Measurements from ENCODE around the gene RYR2. TPM values are rescaled to one million over a fixed set of nuclear protein-coding genes. Genes with fewer than 3 reads are reported as not detected.

The RYR2 gene
- polyA plus RNA-seq, 1 of the 3 experiments (the other 2 are of a cell fraction), result under 0.01 TPM

DNA sequence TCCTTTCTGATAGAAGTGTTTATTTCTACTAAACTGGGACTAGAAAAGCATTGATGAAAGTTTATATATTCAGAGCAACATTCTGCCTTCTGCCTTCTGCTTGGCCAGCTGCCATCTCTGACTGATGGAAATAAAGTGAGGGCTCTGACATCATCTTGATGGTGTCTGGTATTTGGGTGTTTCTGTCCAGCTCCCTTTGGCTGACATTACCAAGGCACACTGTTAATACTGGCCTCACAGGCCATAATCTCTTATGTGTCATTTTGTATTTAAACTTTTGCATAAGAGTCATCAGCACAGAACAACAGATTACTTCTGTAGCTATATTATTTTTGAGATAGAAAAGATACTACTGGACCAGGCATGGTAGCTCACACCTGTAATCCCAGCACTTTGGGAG, 216.9 kb downstream of the RYR2 start (continued):
- TF ChIP-seq NRF1 (IDR thresholded peaks at IDR 0.05; ENCODE audit: low read depth, low read length) (no peak), ELF1 (IDR thresholded peaks at IDR 0.05) (no peak), RCOR1 (IDR thresholded peaks at IDR 0.05; ENCODE audit: low read length) (peak; percentile 71; the same call in 1 of the 2 replicates)
- TF ChIP-seq, protein P1, sequence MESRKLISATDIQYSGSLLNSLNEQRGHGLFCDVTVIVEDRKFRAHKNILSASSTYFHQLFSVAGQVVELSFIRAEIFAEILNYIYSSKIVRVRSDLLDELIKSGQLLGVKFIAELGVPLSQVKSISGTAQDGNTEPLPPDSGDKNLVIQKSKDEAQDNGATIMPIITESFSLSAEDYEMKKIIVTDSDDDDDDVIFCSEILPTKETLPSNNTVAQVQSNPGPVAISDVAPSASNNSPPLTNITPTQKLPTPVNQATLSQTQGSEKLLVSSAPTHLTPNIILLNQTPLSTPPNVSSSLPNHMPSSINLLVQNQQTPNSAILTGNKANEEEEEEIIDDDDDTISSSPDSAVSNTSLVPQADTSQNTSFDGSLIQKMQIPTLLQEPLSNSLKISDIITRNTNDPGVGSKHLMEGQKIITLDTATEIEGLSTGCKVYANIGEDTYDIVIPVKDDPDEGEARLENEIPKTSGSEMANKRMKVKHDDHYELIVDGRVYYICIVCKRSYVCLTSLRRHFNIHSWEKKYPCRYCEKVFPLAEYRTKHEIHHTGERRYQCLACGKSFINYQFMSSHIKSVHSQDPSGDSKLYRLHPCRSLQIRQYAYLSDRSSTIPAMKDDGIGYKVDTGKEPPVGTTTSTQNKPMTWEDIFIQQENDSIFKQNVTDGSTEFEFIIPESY (IDR thresholded peaks at IDR 0.05; ENCODE audit: borderline replicate concordance, low read depth), result no peak
- TF ChIP-seq, protein P2, sequence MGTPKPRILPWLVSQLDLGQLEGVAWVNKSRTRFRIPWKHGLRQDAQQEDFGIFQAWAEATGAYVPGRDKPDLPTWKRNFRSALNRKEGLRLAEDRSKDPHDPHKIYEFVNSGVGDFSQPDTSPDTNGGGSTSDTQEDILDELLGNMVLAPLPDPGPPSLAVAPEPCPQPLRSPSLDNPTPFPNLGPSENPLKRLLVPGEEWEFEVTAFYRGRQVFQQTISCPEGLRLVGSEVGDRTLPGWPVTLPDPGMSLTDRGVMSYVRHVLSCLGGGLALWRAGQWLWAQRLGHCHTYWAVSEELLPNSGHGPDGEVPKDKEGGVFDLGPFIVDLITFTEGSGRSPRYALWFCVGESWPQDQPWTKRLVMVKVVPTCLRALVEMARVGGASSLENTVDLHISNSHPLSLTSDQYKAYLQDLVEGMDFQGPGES (IDR thresholded peaks at IDR 0.05; ENCODE audit: low read depth, low read length), result no peak

DNA sequence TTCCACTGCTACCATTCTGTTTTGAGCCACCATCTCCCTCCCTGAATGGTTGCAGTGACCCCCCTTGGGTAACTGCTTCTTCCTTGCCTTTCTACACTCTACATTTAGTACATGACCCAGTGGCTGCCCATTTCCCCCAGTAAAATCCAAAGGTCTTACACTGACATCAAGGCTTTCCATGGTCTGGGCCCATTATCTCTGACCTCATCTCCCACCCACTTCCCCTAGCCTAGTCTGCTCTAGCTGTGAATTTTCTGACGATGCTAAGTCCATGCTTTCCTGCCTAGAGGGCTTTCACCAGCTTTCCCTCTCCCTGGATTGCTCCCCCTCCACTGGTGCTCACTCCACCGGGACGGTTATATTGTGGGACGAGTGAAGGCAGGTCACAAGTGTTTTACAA, 219.2 kb downstream of the RYR2 start:
- Histone ChIP-seq H4K20me1 (ENCODE audit: insufficient read depth) (no peaks in the 10 kb centered on the region), H3K27ac (ENCODE audit: low read depth in 2 of 2, low read length in 1 of 2) (peak overlapping the region in 1 of 2 experiments; percentile 54; a peak in 1 of 4 replicates), H3K36me3 (replicated peaks in 1 of 2; ENCODE audit: control insufficient read depth in 1 of 2, insufficient read depth in 2 of 2, low read length in 1 of 2) (no peaks in the 10 kb centered on the region), H3K79me2 (ENCODE audit: insufficient read depth) (no peaks in the 10 kb centered on the region), H3K4me1 (ENCODE audit: control insufficient read depth in 1 of 2, insufficient read depth in 2 of 2, low read depth in 1 of 2, low read length in 1 of 2) (peaks cover 0 to 15% of the 10 kb centered on the region in 2 experiments; a peak in 2 of 4 replicates), H3K4me3 (ENCODE audit: low read depth in 2 of 2, low read length in 1 of 2) (no peak overlapping the region), H3F3A (replicated peaks; ENCODE audit: insufficient read depth) (no peaks in the 10 kb centered on the region), H3K9me2 (no peaks in the 10 kb centered on the region), H2AFZ (ENCODE audit: low read depth) (no peak overlapping the region), H3K27me3 (ENCODE audit: insufficient read depth) (no peaks in the 10 kb centered on the region), H3K9me3 (no peaks in the 10 kb centered on the region; the same call in 1 of the 2 replicates), H3K4me2 (no peak overlapping the region), H3K9ac (no peak overlapping the region)
- ChIA-PET POLR2A (interaction anchor here (0.8 kb wide), 1 partner anchor 12 kb away, joined by 3 read pairs; no protein-coding TSS in a partner anchor), CTCF (no interaction called here)
- WGBS (ENCODE audit: low lambda C conversion rate), result 19% methylated on average over 4 of the region's 4 CpGs
- TF ChIP-seq NFIC (IDR thresholded peaks at IDR 0.05; ENCODE audit: borderline replicate concordance) (no peak), RAD21 (IDR thresholded peaks at IDR 0.05; ENCODE audit: low read length) (0 out of 2 replicates have a peak, but pooled peaks have one; percentile 3), GATA2 (CRISPR knock-in tag; IDR thresholded peaks at IDR 0.05) (peak; percentile 60)
- TF ChIP-seq, protein P3, sequence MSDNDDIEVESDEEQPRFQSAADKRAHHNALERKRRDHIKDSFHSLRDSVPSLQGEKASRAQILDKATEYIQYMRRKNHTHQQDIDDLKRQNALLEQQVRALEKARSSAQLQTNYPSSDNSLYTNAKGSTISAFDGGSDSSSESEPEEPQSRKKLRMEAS (IDR thresholded peaks at IDR 0.05; ENCODE audit: low read depth), result no peak
- peak; percentile 33 for DNase-seq

DNA sequence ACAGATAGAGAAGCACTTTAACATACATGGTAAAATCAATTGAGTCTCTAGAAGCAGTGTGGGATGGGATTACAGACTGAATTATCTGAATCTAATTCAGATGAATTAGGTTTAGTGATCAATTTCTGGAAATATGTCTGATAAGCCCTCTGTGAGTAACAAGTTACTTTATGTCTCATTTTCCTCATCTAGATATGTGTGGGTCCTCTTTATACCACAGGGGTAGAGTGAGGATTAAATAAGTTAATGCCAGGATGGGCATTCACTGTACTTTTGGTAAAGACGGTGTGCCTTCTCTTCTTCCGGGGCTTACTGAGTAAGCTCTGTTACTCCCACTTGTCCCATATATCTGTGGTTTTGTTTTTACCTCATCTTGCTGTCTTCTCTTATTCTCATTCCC, 225.8 kb downstream of the RYR2 start:
- DNase-seq, result no peak
- Histone ChIP-seq H3K79me2 (ENCODE audit: insufficient read depth) (no peaks in the 10 kb centered on the region), H3K9me3 (peaks cover 6% of the 10 kb centered on the region; the same call in 1 of the 2 replicates), H3K4me1 (ENCODE audit: control insufficient read depth in 1 of 2, insufficient read depth in 2 of 2, low read depth in 1 of 2, low read length in 1 of 2) (no peaks in the 10 kb centered on the region; a peak in 1 of 4 replicates), H3K4me2 (no peak overlapping the region), H3K27ac (ENCODE audit: low read depth in 2 of 2, low read length in 1 of 2) (no peak overlapping the region), H3K9ac (no peak overlapping the region), H3K4me3 (ENCODE audit: low read depth in 2 of 2, low read length in 1 of 2) (no peak overlapping the region), H2AFZ (ENCODE audit: low read depth) (no peak overlapping the region), H3K36me3 (replicated peaks in 1 of 2; ENCODE audit: control insufficient read depth in 1 of 2, insufficient read depth in 2 of 2, low read length in 1 of 2) (no peaks in the 10 kb centered on the region), H4K20me1 (ENCODE audit: insufficient read depth) (no peaks in the 10 kb centered on the region), H3K9me2 (no peaks in the 10 kb centered on the region), H3K27me3 (ENCODE audit: insufficient read depth) (no peaks in the 10 kb centered on the region), H3F3A (replicated peaks; ENCODE audit: insufficient read depth) (no peaks in the 10 kb centered on the region)
- WGBS (ENCODE audit: low lambda C conversion rate), result 61% methylated on average over 2 of the region's 2 CpGs
- TF ChIP-seq SMC3 (IDR thresholded peaks at IDR 0.05; ENCODE audit: low read depth, low read length) (no peak), JUND (IDR thresholded peaks at IDR 0.05) (no peak), FOSL2 (IDR thresholded peaks at IDR 0.05; ENCODE audit: borderline replicate concordance, low read depth) (no peak), RXRA (IDR thresholded peaks at IDR 0.05; ENCODE audit: borderline replicate concordance, low read depth) (no peak), TCF12 (IDR thresholded peaks at IDR 0.05) (no peak), SIN3A (IDR thresholded peaks at IDR 0.05; ENCODE audit: borderline replicate concordance, low read depth, low read length) (no peak), FOXM1 (IDR thresholded peaks at IDR 0.05; ENCODE audit: low read depth) (no peak), NFIC (IDR thresholded peaks at IDR 0.05; ENCODE audit: borderline replicate concordance) (no peak), CHD2 (IDR thresholded peaks at IDR 0.05; ENCODE audit: low read length, partially characterized antibody) (no peak), RAD21 (IDR thresholded peaks at IDR 0.05; ENCODE audit: low read length) (no peak), EZH2phosphoT487 (IDR thresholded peaks at IDR 0.05; ENCODE audit: borderline replicate concordance, low read depth) (no peak)
- TF ChIP-seq, protein P4, sequence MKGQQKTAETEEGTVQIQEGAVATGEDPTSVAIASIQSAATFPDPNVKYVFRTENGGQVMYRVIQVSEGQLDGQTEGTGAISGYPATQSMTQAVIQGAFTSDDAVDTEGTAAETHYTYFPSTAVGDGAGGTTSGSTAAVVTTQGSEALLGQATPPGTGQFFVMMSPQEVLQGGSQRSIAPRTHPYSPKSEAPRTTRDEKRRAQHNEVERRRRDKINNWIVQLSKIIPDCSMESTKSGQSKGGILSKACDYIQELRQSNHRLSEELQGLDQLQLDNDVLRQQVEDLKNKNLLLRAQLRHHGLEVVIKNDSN (IDR thresholded peaks at IDR 0.05; ENCODE audit: borderline replicate concordance, low read depth), result no peak
- POLR2A ChIA-PET, result no interaction called here
- CTCF ChIA-PET, result no interaction called here

Measured in SK-N-SH (cell line).